GM20000 (cell line): ENCODE measurements around the gene MIA.
A peak's percentile ranks its signal among the peaks of the same experiment; 100 is the strongest.

ENCODE experiments used
- DNase-seq: peaks from one replicate; pipeline ENCODE4 v3.0.0; 2012; ENCODE audit warnings: low spot score
- TF ChIP-seq, protein P1 (sequence below): IDR thresholded peaks from 2 replicates; pipeline ENCODE4 v1.5.1; 2012; ENCODE audit warnings: mild to moderate bottlenecking, control low read depth; ENCODE audit errors: extremely low read depth, missing control alignments

Gene MIA

DNA sequence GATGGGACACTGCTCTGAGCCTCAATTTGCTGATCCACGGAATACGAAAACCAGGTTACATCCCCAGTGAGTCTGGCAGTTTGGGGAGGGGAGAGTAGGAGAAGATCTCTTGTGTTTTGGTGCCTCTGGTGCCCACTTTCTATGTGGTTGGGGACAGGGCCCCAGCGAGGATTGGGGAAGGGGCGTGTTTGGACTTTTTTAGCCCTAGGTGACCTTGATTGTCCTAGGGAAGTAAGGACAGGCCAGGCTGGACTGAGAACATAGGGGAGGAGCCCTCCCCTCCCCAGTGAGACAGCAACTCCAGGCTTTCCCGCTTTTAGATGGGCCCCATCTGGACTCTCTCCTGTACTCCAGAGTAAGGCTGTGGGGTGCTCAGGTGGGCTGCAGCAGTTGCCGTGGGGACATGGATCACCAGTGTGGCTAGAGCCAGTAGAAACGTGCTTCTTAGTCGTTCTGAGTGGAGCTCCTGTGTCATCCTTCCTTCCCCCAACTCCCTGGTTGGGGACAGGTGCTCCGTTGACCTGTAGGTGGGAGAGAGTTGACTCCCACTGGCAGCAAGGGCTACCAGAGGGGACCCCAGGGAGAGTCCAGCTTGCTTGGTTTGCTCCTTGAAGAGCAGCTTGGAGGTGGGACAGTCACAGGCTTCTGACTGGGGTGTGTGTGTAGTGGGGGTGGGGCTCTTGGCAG lies 28.0 kb downstream of the MIA start:
- no peak for DNase-seq
- TF ChIP-seq, protein P1, sequence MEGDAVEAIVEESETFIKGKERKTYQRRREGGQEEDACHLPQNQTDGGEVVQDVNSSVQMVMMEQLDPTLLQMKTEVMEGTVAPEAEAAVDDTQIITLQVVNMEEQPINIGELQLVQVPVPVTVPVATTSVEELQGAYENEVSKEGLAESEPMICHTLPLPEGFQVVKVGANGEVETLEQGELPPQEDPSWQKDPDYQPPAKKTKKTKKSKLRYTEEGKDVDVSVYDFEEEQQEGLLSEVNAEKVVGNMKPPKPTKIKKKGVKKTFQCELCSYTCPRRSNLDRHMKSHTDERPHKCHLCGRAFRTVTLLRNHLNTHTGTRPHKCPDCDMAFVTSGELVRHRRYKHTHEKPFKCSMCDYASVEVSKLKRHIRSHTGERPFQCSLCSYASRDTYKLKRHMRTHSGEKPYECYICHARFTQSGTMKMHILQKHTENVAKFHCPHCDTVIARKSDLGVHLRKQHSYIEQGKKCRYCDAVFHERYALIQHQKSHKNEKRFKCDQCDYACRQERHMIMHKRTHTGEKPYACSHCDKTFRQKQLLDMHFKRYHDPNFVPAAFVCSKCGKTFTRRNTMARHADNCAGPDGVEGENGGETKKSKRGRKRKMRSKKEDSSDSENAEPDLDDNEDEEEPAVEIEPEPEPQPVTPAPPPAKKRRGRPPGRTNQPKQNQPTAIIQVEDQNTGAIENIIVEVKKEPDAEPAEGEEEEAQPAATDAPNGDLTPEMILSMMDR = no peak

DNA sequence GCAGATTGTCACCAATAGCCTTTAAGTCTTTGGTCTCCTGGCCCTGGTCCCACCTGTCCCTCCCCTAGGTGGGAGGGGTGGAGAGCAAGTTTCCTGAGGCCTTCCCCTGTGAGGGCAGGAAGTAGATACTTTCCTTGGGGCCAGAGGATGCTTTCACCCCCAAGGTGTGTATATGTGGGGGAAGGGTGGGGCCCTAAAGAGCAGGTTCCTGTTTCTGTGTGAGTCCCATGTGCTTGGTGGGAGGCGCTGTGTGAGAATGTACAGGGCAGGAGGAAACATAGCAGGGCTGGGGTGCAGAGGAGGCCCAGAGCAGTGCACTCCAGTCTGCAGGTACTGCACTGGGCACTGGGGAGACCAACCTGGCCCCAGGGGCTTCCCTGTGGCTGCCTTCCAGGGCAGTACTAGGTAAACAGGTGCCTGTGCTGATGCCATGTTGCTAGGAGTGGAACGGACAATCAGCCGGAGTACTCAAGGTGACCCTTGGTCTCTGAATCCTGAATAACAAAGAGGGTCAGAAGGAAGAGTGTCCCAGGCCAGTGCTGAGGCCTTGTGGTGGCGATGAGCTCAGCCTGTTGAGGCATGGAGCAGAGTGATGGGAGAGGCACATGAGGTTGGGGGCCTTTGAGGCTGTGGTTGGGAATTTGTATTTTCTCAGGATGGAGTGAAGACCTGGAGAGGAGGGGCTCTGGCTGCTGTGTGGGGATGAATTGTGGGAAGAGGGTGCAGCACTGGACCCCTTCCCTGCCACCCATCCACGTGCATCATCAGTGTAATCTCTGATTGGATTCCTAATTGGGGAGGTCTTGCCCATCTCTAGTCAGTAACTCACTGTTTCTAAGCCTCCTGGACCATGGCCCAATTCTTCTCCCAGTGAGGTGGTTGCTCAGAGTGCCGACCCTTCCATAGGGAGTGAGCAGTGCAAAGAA lies 28.8 kb downstream of the MIA start:
- TF ChIP-seq, protein P1 = no peak
- DNase-seq = peak; percentile 68

DNA sequence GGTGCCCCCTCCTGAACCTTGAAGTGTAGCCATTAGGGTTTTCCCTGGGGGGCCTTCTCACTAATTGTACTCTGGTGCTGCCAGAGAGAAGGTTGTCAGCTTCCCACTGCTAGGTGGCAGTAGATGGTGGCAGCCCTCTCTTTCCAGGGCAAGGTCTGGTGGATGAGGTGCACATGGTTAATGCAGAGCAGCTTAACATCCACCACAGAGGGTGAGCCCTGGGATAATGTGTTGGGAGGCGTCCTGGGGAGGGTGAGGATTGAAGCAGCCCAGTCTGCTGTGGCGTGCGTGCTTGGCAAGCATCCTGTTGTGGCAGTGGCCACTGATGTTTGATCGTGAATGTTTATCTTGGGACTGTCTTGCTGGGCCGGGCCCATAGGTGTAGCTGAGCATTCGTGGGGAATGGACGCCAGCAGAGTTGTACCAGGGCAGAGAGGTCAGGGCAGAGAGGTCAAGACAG lies 29.5 kb downstream of the MIA start:
- TF ChIP-seq, protein P1 = no peak
- DNase-seq = no peak

DNA sequence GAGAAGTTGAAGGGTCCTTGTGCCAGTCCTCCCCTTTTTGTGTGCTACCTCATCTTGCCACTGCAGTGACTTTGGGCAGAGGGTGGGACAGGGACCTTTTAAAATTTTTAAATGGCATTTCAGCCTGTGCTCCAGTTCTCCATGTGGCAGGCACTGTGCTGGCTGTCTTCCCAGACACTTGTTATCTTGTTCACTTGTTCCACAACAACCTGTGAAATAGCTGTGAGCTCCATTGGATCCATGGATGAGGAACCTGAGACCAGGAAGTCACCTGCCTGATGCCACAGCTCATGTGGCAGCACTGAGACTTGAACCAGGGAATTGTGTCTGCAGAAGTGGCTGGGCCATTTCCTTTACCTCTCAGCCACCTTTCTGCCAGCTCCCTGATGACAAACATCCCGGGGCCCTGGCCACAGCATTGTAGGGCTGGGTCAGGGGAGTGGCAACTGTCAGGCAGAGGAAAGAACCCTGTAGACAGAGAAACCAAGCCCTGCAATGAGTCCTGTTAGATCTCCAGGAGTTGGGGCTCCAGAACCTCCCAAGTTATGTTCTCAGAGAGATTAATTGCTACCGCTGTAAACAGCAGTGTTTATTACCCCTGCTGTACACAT lies 30.0 kb downstream of the MIA start:
- DNase-seq = no peak
- TF ChIP-seq, protein P1 = no peak

DNA sequence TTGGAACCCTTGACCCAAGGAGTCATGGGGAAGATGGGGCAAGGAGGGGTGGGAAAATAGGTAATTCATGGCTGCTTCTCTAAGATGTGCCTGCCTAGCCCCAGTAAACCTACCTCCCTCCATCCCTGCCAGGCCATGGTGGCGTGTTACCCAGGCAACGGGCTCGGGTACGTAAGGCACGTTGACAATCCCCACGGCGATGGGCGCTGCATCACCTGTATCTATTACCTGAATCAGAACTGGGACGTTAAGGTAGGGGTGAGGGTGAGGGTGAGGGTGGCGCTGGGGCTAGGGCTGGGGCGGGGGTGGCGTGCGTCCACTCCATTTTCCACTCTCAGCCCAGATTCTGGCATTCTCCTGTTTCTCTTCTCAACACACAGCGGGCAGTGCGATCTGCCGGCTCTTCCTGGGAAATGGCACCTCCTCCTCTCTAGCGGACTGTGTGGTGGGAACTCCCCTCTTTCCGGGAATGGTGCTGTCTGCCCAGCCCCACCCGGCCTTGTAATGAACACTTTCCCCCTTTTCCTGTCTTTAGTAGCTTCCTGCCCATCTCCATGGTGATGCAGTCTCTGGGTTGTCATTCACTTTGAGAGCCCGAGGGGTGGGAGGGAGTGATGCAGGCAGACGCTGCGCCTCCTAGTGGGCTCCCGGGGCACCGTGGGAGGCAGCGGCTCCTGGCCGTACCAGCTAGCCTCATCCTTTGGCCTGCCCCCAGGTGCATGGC lies 31.3 kb downstream of the MIA start:
- DNase-seq = peak; percentile 84

DNA sequence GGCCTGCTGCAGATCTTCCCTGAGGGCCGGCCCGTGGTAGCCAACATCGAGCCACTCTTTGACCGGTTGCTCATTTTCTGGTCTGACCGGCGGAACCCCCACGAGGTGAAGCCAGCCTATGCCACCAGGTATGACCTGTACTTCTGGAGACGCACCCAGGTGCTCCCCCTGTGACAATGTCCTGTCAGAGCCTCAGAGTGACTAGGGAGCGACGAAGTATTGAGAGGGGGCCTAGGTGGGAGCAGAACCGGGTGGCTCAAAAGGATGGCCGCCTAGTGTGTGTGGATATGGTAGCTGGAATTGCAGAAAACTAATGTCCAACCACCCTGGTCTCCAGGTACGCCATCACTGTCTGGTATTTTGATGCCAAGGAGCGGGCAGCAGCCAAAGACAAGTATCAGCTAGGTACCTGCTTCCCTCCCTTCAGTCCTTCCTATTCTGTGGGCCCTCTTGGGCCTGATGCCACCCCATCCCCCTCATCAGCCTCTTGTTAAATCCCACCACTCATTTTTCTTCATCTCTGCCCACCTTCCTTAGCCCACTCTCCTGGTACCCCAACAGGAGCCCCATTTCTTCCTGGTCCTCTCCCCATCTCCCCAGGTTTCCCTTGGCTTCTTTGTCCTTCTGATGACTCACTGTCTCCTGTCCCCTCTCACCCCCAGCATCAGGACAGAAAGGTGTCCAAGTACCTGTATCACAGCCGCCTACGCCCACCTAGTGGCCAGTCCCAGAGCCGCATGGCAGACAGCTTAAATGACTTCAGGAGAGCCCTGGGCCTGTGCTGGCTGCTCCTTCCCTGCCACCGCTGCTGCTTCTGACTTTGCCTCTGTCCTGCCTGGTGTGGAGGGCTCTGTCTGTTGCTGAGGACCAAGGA lies 32.1 kb downstream of the MIA start:
- no peak for DNase-seq
- TF ChIP-seq, protein P1 = peak; percentile 3

More for the DNA sequence above, 31.3 kb downstream of the MIA start:
- TF ChIP-seq, protein P1 = peak; percentile 77
